GM18499 (cell line): ENCODE results near the gene ACTRT2.

Source experiments
- ATAC-seq: cut with Tn5 transposase; IDR thresholded peaks from one replicate; pipeline ENCODE4 v1.9.1; 2021; ENCODE audit warnings: moderate number of reproducible peaks; ENCODE audit not compliant: insufficient read depth, unreplicated experiment

Gene ACTRT2

GRCh38 chr1:3001471-3002348 is 19.6 kb upstream of the ACTRT2 start:
- ATAC-seq = no peak

DNA sequence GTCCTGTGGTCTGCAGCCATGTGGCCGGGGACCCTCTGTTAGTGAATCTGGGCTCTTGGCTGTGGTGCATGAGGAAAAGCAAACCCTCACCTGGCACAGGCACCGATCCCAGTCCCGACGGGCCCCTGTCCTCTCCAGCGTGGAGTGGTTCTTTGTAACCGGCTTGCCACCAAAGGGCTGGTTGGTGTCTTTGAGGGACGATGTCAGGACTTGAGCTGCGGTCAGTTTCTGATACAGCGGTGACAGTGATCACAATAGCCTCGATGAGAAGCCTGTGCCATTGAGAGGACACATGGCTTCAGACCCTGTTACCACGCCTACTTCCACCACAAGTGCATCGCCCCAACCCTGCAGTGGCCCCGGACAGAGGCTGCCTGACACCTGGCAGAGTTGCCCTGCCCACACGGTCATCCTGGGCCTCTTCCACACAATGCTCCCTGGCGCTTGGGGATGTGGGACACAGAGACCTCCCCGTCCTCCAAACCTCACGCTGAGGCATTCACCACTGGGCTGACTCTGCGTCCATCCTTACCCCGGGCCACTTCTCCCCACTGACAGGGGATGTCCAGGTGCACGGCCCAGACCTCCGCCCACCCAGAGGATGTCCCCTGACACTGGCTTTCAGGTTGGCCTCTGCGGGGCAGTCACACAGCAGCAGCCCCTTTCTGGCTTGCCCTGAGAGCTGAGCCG is 18.8 kb upstream of the ACTRT2 start:
- no peak for ATAC-seq

- ATAC-seq = no peak
Measured at GRCh38 chr1:3003039-3003940, 18.0 kb upstream of the ACTRT2 start.

DNA sequence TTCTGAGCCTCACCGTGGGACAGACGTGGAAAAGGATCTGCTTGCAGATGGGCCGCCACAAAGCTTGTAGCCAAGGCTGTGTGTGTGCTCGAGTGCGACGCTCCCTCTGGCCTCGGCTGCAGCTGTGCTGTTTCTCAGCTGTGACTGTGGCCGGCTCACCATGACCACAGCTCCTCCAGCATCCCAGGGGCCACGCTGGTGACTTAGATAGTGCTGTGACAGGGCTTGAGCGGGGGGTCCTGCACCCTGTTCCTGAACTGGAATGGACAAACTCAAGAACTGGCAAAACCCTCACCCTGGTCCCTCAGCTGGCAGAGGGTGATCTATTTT is 17.4 kb upstream of the ACTRT2 start:
- no peak for ATAC-seq

- no peak for ATAC-seq
Measured at GRCh38 chr1:3004285-3005205, 16.7 kb upstream of the ACTRT2 start.

DNA sequence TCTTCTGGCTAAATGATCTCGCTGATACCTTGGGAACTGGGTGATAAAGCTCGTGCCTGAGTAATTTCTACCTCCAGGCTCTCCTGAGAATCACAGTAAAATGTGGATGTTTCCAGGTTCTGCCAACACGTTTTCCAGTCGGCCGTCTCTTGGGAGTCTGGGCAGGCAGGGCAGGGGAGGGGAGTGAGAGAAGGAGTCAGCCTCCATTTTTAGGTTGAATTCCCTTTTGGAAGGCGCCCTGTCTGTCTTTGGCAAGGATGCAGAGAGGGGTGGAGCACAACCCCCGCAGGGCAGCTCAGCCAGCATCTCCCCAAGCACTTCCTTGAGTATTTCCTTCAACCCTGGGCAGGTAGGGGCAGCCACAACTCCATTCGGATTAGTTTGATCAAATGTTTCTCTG is 15.5 kb upstream of the ACTRT2 start:
- no peak for ATAC-seq

DNA sequence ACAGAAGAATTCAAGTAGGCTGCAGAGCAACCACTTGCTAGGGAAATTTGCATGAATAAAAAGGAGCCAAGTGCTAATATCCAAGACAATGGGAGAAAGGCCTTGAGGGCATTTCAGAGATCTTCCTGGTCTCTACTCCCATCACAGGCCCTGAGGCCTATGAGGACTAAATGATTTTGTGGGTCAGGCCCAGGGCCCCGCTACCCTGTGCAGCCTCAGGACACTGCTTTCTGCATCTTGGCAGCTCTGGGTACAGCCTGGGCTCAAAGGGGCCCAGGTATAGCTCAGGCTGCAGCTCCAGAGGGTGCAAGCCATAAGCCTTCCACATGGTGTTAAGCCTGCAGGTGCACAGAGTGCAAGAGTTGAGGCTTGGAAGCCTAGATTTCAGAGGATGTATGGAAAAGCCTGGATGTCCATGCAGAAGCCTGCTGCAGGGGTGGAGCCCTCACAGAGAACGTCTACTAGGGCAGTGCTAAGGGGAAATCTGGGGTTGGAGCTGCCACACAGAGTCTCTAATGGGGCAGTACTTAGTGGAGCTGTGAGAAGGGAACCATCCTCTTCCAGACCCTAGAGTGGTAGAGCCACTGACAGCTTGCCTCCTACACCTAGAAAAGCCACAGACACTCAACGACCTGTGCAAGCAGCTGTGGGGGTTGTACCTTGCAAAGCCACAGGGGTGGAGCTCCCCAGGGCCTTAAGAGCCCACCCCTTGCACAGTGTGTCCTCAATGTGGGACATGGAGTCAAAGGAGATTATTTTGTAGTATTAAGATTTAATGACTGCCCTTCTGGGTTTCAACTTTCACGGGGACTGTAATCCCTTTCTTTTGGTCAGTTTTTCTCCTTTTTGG is 13.7 kb upstream of the ACTRT2 start:
- ATAC-seq = no peak

DNA sequence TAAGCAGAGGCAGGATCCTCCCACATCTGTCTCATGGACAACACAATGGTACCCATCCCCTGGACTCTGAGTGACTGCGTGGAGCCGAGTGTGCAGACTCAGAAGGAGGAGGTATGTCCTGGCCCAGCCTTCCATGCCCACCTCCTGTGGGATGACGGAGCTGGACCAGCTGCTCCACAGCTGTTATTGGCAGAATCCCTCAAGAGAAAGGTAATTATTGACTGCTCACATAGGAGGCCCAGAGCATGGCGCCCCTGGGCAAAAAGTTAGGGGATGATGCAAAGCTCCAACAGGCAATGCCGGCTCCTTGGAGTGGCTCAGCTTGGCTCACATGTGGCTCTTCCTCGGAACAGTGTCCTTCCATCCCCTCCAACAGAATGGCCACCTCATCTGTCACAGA is 12.2 kb upstream of the ACTRT2 start:
- no peak for ATAC-seq

DNA sequence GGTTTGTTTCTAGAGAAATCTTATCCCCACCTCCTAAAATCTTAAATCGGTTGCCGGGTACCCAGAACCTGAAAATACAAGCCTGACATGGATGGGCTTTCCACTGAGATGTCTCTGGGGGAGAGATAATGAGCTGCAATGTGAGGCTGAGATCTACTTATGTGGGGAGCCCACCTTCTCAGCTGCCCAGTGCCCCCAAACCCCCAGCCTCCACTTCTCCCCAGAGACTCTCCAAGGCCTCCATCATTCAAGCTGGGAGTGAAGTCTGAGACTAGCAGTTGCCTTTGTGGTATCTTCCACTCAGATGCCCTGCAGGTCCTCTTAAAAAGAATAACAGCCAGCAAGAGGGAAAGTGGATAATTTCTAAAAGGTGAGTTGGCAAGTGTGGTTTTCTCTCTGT is 11.7 kb upstream of the ACTRT2 start:
- no peak for ATAC-seq

DNA sequence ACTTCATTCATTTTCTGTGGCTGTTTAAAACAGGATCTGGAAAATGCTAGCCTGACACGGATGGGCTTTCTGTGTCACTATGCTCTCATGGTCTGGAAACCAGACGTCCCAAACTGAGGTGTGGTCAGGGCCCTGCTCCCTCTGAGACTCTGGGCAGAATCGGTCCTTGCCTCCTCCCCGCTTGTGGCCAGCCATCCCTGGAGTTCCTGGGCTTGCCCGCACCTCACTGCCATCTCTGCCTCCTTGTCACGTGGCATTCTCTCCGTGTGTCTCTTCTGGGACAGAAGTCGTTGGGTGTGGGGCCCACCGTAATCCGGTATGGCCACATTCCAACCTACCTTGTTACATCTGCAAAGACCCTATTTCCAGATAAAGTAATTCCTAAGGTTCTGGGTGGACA is 10.1 kb upstream of the ACTRT2 start:
- ATAC-seq = no peak

DNA sequence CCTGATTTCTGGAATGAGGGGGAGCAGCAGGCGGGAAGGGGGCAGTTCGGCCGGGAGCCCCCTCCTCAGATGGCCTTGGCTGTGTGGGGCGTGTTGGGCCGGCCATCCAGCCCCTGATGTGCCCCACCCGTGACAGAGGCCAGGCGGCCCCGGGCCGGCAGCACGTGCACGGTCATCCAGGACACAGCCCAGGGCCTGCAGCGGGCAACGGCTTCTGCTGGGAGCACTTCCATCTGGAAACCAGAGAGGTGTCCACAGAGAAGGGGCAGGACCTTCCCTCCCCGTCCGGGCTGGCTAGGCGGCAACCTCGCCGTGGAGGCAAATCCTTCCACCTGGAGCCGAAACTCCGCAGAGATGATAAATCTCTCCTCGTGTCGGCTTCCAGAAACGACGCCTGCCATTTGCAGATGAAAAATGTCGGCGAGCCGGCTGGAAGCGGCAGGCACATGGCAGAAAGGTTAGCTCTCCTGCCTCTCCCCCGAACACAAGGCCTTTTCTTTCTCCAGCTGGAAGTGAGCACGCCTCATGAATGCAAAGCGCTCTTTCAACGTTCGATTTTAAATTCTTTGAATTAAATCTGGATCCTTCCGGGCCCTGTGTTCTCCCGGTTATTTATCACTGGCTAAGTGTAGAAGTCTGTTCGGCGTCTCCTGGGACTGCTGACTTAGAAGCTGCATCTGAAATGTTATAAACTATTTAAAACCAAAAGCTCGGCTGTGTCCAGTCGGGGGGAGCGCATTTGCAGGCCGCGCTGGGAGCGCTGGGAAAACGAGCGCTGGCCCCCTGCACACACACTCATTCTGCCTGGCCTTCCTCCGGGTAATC is 9.4 kb upstream of the ACTRT2 start:
- no peak for ATAC-seq

DNA sequence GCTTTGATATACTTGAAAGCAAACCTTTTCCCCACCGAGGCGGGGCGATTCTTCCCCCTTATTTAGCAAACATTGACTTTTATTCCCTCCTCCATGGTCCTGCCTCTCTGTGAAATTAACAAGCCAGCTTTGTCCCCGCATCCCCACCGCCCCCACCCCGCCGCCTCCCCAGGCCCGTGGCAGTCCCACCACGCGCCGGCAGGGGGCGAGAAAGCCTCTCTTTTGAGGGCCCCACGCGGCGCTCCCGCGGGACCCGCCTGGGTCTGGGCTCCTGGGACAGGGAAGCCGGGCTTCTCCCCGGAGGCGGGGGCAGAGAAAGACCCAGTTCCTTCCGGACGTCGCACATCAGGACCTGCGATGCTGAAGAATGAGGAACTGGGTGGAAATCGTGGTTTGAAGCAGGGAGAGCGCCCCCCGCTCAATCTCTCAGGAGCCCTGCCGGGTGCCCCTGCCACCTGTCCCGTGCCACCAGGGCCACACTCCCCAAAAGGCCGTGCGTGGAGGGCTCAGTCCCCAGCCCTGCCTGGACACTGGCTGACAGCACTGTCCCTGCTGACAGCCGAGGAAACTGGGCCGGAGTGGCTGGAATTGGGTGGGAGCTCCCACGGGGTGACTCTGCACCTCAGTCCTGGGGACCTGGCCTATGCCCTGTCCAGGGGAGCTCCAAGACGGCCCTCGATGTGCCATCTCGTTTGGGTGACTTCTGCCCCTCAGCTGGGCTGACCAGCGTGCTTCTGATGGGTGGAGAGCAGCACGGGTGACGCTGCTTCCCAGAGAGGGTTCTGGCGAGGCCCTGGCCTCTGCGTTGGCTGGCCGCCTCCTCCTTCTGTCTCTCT is 8.6 kb upstream of the ACTRT2 start:
- no peak for ATAC-seq

- ATAC-seq = no peak
Measured at GRCh38 chr1:3013371-3014049, 7.8 kb upstream of the ACTRT2 start.

DNA sequence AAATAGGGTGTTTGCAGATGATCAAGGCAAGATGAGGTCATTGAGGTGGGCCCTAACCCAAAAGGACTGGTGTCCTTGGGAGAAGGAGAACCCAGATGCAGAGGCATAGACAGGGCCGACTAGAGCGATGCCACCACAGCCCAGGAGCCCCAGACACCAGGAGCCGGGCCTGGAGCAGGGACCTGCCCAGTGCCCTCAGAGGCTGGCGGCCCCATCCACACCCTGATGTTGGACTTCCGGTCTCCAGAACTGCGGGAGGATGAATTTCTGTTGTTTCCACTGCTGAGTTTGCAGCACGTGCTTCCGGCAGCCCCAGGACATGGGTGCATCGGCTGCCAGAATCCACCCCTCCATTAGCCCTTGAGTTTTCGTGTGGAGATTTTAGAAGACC is 7.2 kb upstream of the ACTRT2 start:
- no peak for ATAC-seq

DNA sequence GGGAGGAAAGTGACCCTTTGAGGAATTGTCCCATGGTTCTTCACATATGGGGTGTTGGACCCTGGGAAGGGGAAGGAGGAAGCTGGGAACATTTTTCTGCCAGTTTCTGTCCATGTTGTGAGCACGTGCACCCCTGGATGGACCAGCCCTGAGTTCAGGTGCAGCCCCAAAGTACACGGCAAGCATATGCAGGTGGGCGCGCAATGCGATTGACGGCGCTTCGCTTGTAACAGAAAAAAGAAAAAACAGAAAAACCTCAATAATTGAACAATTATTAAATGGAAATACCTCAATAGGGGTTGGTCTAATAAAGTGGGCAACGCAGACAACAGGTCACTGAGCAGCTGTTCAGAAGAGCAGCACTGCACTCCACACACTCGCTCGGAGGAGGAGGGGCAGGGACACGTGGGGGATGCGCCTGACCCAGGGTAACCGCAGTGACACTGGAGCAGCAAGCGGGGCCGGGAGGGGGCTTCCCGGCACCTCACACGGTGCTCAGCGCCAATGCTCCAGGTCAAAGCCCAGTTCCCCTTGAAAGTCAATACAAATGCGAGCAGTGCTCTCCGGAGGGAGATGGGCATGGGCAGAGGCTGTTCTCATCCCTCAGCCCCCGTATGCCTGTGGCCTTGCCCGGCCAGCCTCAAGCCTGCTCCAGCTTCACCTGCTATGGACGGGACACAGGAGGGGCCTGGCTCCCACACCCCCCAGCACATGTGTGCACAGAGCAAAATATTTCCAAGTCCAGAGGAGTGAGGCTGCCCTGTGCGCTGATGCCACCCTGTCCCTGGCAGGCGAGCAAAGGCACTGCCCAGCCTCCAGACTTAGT is 6.6 kb upstream of the ACTRT2 start:
- no peak for ATAC-seq

DNA sequence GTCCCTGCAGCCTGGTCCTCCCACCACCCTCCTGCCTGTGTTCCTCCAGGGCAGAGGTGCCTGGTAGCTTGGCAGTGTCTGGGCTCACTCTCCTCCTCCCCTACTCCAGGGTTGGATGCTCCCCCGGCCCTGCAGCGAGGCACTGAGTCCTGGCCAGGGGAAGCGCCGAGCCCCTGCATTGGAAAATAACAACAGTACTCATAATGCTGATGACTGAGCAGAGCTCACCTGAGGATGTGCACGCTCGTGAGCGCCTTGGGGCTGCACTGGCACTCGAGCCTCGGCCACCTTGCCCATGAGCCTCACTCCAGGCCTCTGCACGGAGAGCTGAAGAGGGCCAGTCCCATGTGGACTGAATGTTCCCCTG is 6.0 kb upstream of the ACTRT2 start:
- ATAC-seq = no peak
